ENCODE measurements around the gene TNC. TPM values are rescaled to one million over a fixed set of nuclear protein-coding genes. Genes with fewer than 3 reads are reported as not detected.

TNC gene
- polyA plus RNA-seq, 1 of the 3 experiments (the other 2 are of a cell fraction), result 805 TPM

GRCh38 chr9:115155037-115155436, 37.1 kb upstream of the TNC start:
- Histone ChIP-seq H3F3A (replicated peaks; ENCODE audit: insufficient read depth) (peaks cover 18% of the 10 kb centered on the region), H3K27me3 (ENCODE audit: insufficient read depth) (no peaks in the 10 kb centered on the region), H3K4me2 (no peak overlapping the region), H3K4me3 (ENCODE audit: low read depth in 2 of 2, low read length in 1 of 2) (no peak overlapping the region), H3K79me2 (ENCODE audit: insufficient read depth) (no peaks in the 10 kb centered on the region), H3K9me2 (no peaks in the 10 kb centered on the region), H2AFZ (ENCODE audit: low read depth) (no peak overlapping the region), H3K27ac (ENCODE audit: low read depth in 2 of 2, low read length in 1 of 2) (no peak overlapping the region), H3K4me1 (ENCODE audit: control insufficient read depth in 1 of 2, insufficient read depth in 2 of 2, low read depth in 1 of 2, low read length in 1 of 2) (peaks cover 4 to 15% of the 10 kb centered on the region in 2 experiments; a peak in 2 of 4 replicates), H3K9me3 (no peaks in the 10 kb centered on the region), H3K9ac (no peak overlapping the region), H4K20me1 (ENCODE audit: insufficient read depth) (no peaks in the 10 kb centered on the region), H3K36me3 (replicated peaks in 1 of 2; ENCODE audit: control insufficient read depth in 1 of 2, insufficient read depth in 2 of 2, low read length in 1 of 2) (no peaks in the 10 kb centered on the region)
- TF ChIP-seq SMC3 (IDR thresholded peaks at IDR 0.05; ENCODE audit: low read depth, low read length) (no peak), EP300 (IDR thresholded peaks at IDR 0.05; ENCODE audit: borderline replicate concordance in 1 of 2, low read depth in 1 of 2, low read length in 1 of 2) (peak in 1 of 2 experiments; percentile 31; a peak in 1 of 4 replicates), GABPA (IDR thresholded peaks at IDR 0.05; ENCODE audit: low read depth) (no peak), NFIC (IDR thresholded peaks at IDR 0.05; ENCODE audit: borderline replicate concordance) (no peak; the same call in 1 of the 2 replicates), CHD2 (IDR thresholded peaks at IDR 0.05; ENCODE audit: low read length, partially characterized antibody) (no peak), PBX3 (IDR thresholded peaks at IDR 0.05) (peak; percentile 64), FOXM1 (IDR thresholded peaks at IDR 0.05; ENCODE audit: low read depth) (no peak), SIN3A (IDR thresholded peaks at IDR 0.05; ENCODE audit: borderline replicate concordance, low read depth, low read length) (no peak), REST (IDR thresholded peaks at IDR 0.05; ENCODE audit: low read depth, low read length) (no peak), NRF1 (IDR thresholded peaks at IDR 0.05; ENCODE audit: low read depth, low read length) (no peak), ELF1 (IDR thresholded peaks at IDR 0.05) (no peak), MEF2A (IDR thresholded peaks at IDR 0.05; ENCODE audit: borderline replicate concordance, low read depth) (no peak), RAD21 (IDR thresholded peaks at IDR 0.05; ENCODE audit: low read length) (no peak), TEAD4 (IDR thresholded peaks at IDR 0.05; ENCODE audit: borderline replicate concordance, insufficient read depth) (no peak), ZBTB33 (IDR thresholded peaks at IDR 0.05; ENCODE audit: borderline replicate concordance, low read depth) (no peak)
- POLR2A ChIA-PET, result no interaction called here
- CTCF ChIA-PET, result interaction anchor here (1.0 kb wide), 1 partner anchor 19 kb away, joined by 3 read pairs; no protein-coding TSS in a partner anchor
- 54% methylated on average over 4 of the region's 4 CpGs for WGBS (ENCODE audit: low lambda C conversion rate)
- no peak for DNase-seq

Measured in SK-N-SH (cell line).